SU-DHL-6 (cell line): ENCODE results near the gene F12.
"Not testable (repeated sequence)": the region's sequence is repeated elsewhere in the genome, so short reads cannot be mapped to it uniquely, and the experiment has no call there.

Experiments
- H2AFZ ChIP-seq: fragments of 200-600 bp; sonication (generic); 2 replicates; pipeline ENCODE4 v1.6.1; 2014; ENCODE audit warnings: low read depth, mild to moderate bottlenecking, moderate library complexity, mixed read lengths, antibody characterized with exemption, low read length; ENCODE audit not compliant: severe bottlenecking
- H3F3A ChIP-seq: fragments of 200-600 bp; shearing (Covaris generic); 2 replicates; pipeline ENCODE4 v1.6.0; 2016; ENCODE audit warnings: antibody characterized with exemption, mild to moderate bottlenecking; ENCODE audit not compliant: insufficient read depth
- H3K27ac ChIP-seq: fragments of 200-600 bp; sonication (generic); 2 replicates; pipeline ENCODE4 v1.5.1; 2016; ENCODE audit warnings: low read depth, mild to moderate bottlenecking, low read length, moderate library complexity, mixed read lengths
- H3K27me3 ChIP-seq: fragments of 200-600 bp; sonication (generic), shearing (Covaris generic); 2 replicates; pipeline ENCODE4 v1.6.0; 2014; ENCODE audit warnings: mild to moderate bottlenecking, low read length
- H3K36me3 ChIP-seq: fragments of 200-600 bp; sonication (generic); 2 replicates; pipeline ENCODE4 v1.6.1; 2014; ENCODE audit warnings: mild to moderate bottlenecking, low read length, mixed read lengths
- H3K4me2 ChIP-seq: fragments of 300-600, 200-600 bp; shearing (Covaris generic), sonication (generic); 2 replicates; pipeline ENCODE4 v1.6.0; 2014; ENCODE audit warnings: low read length, low read depth, mild to moderate bottlenecking; ENCODE audit not compliant: poor library complexity, severe bottlenecking
- H3K4me3 ChIP-seq: fragments of 200-600 bp; sonication (generic); 2 replicates; pipeline ENCODE4 v1.5.1; 2014; ENCODE audit warnings: antibody characterized with exemption, low read length, mild to moderate bottlenecking, mixed read lengths; ENCODE audit not compliant: insufficient read depth, poor library complexity, severe bottlenecking
- H3K79me2 ChIP-seq: fragments of 200-600 bp; sonication (generic); 2 replicates; pipeline ENCODE4 v1.6.1; 2014; ENCODE audit warnings: mild to moderate bottlenecking, low read length, moderate library complexity; ENCODE audit not compliant: insufficient read depth
- H3K9ac ChIP-seq: fragments of 200-600 bp; sonication (generic); 2 replicates; pipeline ENCODE4 v1.7.0; 2014; ENCODE audit warnings: mild to moderate bottlenecking, low read length
- H3K9me2 ChIP-seq: fragments of 200-600 bp; sonication (generic); replicated peaks from 2 replicates; pipeline ENCODE4 v1.6.1; 2014; ENCODE audit warnings: low read length; ENCODE audit not compliant: insufficient read depth
- H3K9me3 ChIP-seq: fragments of 200-600 bp; sonication (generic); 2 replicates; pipeline ENCODE4 v1.6.1; 2014; ENCODE audit warnings: low read length, mixed read lengths; ENCODE audit not compliant: insufficient read depth
- H4K20me1 ChIP-seq: fragments of 200-600 bp; sonication (generic); 2 replicates; pipeline ENCODE4 v1.6.1; 2014; ENCODE audit warnings: low read depth, mild to moderate bottlenecking, antibody characterized with exemption, low read length, moderate library complexity, mixed read lengths
- CTCF ChIP-seq: fragments of 200-600 bp; sonication (generic); IDR thresholded peaks from one replicate; pipeline ENCODE4 v1.5.1; 2017; ENCODE audit warnings: antibody characterized with exemption, mild to moderate bottlenecking, low read length, moderate library complexity; ENCODE audit not compliant: insufficient read depth, poor library complexity, severe bottlenecking
- EZH2phosphoT487 ChIP-seq: fragments of 200-600 bp; sonication (generic), shearing (Covaris generic); conservative IDR thresholded peaks from 2 replicates; pipeline ENCODE4 v1.6.1; 2018; ENCODE audit warnings: mild to moderate bottlenecking, antibody characterized with exemption, low read length, moderate library complexity, mixed read lengths

Gene F12

GRCh38 chr5:177423671-177424070 lies 14.3 kb upstream of the F12 start:
- TF ChIP-seq CTCF (no peak), EZH2phosphoT487 (no peak)
- H3K27me3 ChIP-seq = no peaks in the 10 kb centered on the region
- H3K9me2 ChIP-seq = no peaks in the 10 kb centered on the region

GRCh38 chr5:177421062-177421798 lies 11.9 kb upstream of the F12 start:
- Histone ChIP-seq H3K4me3 (no peak overlapping the region), H3K27ac (no peak overlapping the region), H3K36me3 (no peaks in the 10 kb centered on the region), H3K9me2 (no peaks in the 10 kb centered on the region), H4K20me1 (no peaks in the 10 kb centered on the region), H3K9me3 (no peaks in the 10 kb centered on the region), H3K27me3 (no peaks in the 10 kb centered on the region), H3K4me2 (no peak overlapping the region), H2AFZ (no peak overlapping the region), H3K79me2 (no peaks in the 10 kb centered on the region), H3F3A (no peaks in the 10 kb centered on the region), H3K9ac (no peak overlapping the region)
- no peak for TF ChIP-seq EZH2phosphoT487
- no peak for TF ChIP-seq CTCF

More at GRCh38 chr5:177423671-177424070, 14.3 kb upstream of the F12 start:
- no peaks in the 10 kb centered on the region for H3K36me3 ChIP-seq
- no peak overlapping the region for H3K4me2 ChIP-seq
- no peaks in the 10 kb centered on the region for H3K9me3 ChIP-seq
- H4K20me1 ChIP-seq = no peaks in the 10 kb centered on the region
- H3K4me3 ChIP-seq = no peak overlapping the region
- H3F3A ChIP-seq = peaks cover 16% of the 10 kb centered on the region
- H3K27ac ChIP-seq = no peak overlapping the region
- H2AFZ ChIP-seq = no peak overlapping the region
- H3K9ac ChIP-seq = no peak overlapping the region
- H3K79me2 ChIP-seq = peaks cover 18% of the 10 kb centered on the region

GRCh38 chr5:177420472-177420871 lies 11.1 kb upstream of the F12 start:
- H3K79me2 ChIP-seq, H3K9me2 ChIP-seq, H3K27ac ChIP-seq, H3F3A ChIP-seq, H3K4me2 ChIP-seq, H3K27me3 ChIP-seq, H3K36me3 ChIP-seq, H3K9me3 ChIP-seq, H4K20me1 ChIP-seq, H2AFZ ChIP-seq, H3K9ac ChIP-seq, H3K4me3 ChIP-seq: not testable (repeated sequence)

- Histone ChIP-seq H3K9me3 (no peaks in the 10 kb centered on the region), H4K20me1 (no peaks in the 10 kb centered on the region), H3K4me2 (no peak overlapping the region), H3K79me2 (no peaks in the 10 kb centered on the region), H3K36me3 (no peaks in the 10 kb centered on the region), H3K27ac (no peak overlapping the region), H3K4me3 (no peak overlapping the region), H3K27me3 (no peaks in the 10 kb centered on the region), H3K9me2 (no peaks in the 10 kb centered on the region), H2AFZ (no peak overlapping the region), H3F3A (no peaks in the 10 kb centered on the region), H3K9ac (no peak overlapping the region)
- no peak for TF ChIP-seq EZH2phosphoT487
- TF ChIP-seq CTCF = no peak
These were observed 9.7 kb upstream of the F12 start for GRCh38 chr5:177419046-177419445.

GRCh38 chr5:177417081-177417480 lies 7.7 kb upstream of the F12 start:
- H3K27me3 ChIP-seq, H3K9ac ChIP-seq, H3F3A ChIP-seq, H3K9me3 ChIP-seq, H3K36me3 ChIP-seq, H3K4me2 ChIP-seq, H3K79me2 ChIP-seq, H2AFZ ChIP-seq, H3K4me3 ChIP-seq, H3K9me2 ChIP-seq, H3K27ac ChIP-seq, H4K20me1 ChIP-seq: not testable (repeated sequence)
